ENCODE data around the gene GXYLT2. TPM values are rescaled to one million over a fixed set of nuclear protein-coding genes. Genes with fewer than 3 reads are reported as not detected.

Gene GXYLT2
- total and polyA plus RNA-seq, 2 of the 13 experiments (the other 11 are each of a cell fraction or from before 2014, with no cell fraction given): 4.3 to 6.9 TPM

GRCh38 chr3:72847751-72848702 lies 39.8 kb upstream of the GXYLT2 start, which contains the start of gene SHQ1 (continued):
- TF ChIP-seq STAT5B (CRISPR knock-in tag; IDR thresholded peaks at IDR 0.05): no peak
- 0 out of 2 replicates have a peak, but pooled peaks have one; percentile 43 for TF ChIP-seq ZBTB7A (CRISPR knock-in tag; IDR thresholded peaks at IDR 0.05)
- peak; percentile 83 for TF ChIP-seq ZNF790 (CRISPR knock-in tag; IDR thresholded peaks at IDR 0.05; ENCODE audit: borderline replicate concordance)
- 0 out of 2 replicates have a peak, but pooled peaks have one; percentile 53 for TF ChIP-seq FOSL2 (CRISPR knock-in tag; IDR thresholded peaks at IDR 0.05)
- no peak for TF ChIP-seq NFATC3 (CRISPR knock-in tag; IDR thresholded peaks at IDR 0.05)
- TF ChIP-seq FOXA1 (IDR thresholded peaks at IDR 0.05): no peak
- peak; percentile 23; the same call in 1 of the 2 replicates for TF ChIP-seq FOXA1 (CRISPR knock-in tag; IDR thresholded peaks at IDR 0.05)
- TF ChIP-seq ZFYVE20 (CRISPR knock-in tag; IDR thresholded peaks at IDR 0.05; ENCODE audit: borderline replicate concordance, low read depth): peak; percentile 92; the same call in 1 of the 2 replicates
- no peak for TF ChIP-seq MIER2 (CRISPR knock-in tag; IDR thresholded peaks at IDR 0.05)
- TF ChIP-seq ZBTB2 (CRISPR knock-in tag; IDR thresholded peaks at IDR 0.05; ENCODE audit: low read depth): 0 out of 2 replicates have a peak, but pooled peaks have one; percentile 67
- TF ChIP-seq CBFB (CRISPR knock-in tag; IDR thresholded peaks at IDR 0.05): peak; percentile 68
- TF ChIP-seq ZNF335 (CRISPR knock-in tag; IDR thresholded peaks at IDR 0.05): 0 out of 2 replicates have a peak, but pooled peaks have one; percentile 30
- TF ChIP-seq ZNF225 (CRISPR knock-in tag; IDR thresholded peaks at IDR 0.05): peak; percentile 95
- peak; percentile 86; the same call in 1 of the 2 replicates for TF ChIP-seq ZNF747 (CRISPR knock-in tag; IDR thresholded peaks at IDR 0.05; ENCODE audit: borderline replicate concordance)
- peak; percentile 83; the same call in 1 of the 2 replicates for TF ChIP-seq SNAPC5 (CRISPR knock-in tag; IDR thresholded peaks at IDR 0.05; ENCODE audit: borderline replicate concordance)
- TF ChIP-seq ARNT (IDR thresholded peaks at IDR 0.05): no peak
- TF ChIP-seq TRAFD1 (CRISPR knock-in tag; IDR thresholded peaks at IDR 0.05; ENCODE audit: borderline replicate concordance): no peak; the same call in 1 of the 2 replicates
- TF ChIP-seq DMAP1 (CRISPR knock-in tag; IDR thresholded peaks at IDR 0.05): peak; percentile 66; the same call in 1 of the 2 replicates
- TF ChIP-seq SP1 (IDR thresholded peaks at IDR 0.05): no peak
- peak; percentile 42; the same call in 1 of the 2 replicates for TF ChIP-seq SP1 (CRISPR knock-in tag; IDR thresholded peaks at IDR 0.05)
- TF ChIP-seq ESRRA (CRISPR knock-in tag; IDR thresholded peaks at IDR 0.05; ENCODE audit: low read depth): no peak; the same call in 1 of the 2 replicates
- no peak for TF ChIP-seq RCOR2 (CRISPR knock-in tag; IDR thresholded peaks at IDR 0.05)
- TF ChIP-seq PREB (CRISPR knock-in tag; IDR thresholded peaks at IDR 0.05): no peak
- no peak for TF ChIP-seq KAT2B (IDR thresholded peaks at IDR 0.05; ENCODE audit: borderline replicate concordance, low read depth, low read length)
- TF ChIP-seq KAT8 (CRISPR knock-in tag; IDR thresholded peaks at IDR 0.05): peak; percentile 87
- TF ChIP-seq ZNF224 (CRISPR knock-in tag; IDR thresholded peaks at IDR 0.05): no peak

Data from HepG2 (cell line).